ENCODE data around the gene BCAP31.
"Not testable (repeated sequence)": the region's sequence is repeated elsewhere in the genome, so short reads cannot be mapped to it uniquely, and the experiment has no call there.

DNA sequence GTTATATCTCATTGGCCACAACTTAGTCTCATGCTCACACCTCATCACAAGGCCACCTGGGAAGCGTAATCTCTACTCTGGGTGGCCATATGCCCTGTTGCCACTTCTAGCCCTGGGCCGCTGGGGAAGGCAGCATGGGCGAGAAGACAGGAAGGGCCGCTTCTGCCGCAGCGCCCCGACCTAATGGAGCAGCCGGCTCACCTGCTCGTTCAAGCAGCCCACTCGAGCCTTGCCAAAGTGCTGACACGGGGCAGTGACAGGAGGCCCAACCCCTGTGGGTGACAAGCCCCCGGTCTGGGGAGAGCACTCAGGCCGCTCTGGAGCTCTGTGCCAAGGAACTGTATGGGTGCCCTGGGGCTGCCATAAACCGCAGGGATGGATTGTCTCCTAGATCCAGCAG, 17.9 kb upstream of the BCAP31 start:
- TF ChIP-seq, protein P1, sequence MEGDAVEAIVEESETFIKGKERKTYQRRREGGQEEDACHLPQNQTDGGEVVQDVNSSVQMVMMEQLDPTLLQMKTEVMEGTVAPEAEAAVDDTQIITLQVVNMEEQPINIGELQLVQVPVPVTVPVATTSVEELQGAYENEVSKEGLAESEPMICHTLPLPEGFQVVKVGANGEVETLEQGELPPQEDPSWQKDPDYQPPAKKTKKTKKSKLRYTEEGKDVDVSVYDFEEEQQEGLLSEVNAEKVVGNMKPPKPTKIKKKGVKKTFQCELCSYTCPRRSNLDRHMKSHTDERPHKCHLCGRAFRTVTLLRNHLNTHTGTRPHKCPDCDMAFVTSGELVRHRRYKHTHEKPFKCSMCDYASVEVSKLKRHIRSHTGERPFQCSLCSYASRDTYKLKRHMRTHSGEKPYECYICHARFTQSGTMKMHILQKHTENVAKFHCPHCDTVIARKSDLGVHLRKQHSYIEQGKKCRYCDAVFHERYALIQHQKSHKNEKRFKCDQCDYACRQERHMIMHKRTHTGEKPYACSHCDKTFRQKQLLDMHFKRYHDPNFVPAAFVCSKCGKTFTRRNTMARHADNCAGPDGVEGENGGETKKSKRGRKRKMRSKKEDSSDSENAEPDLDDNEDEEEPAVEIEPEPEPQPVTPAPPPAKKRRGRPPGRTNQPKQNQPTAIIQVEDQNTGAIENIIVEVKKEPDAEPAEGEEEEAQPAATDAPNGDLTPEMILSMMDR (conservative IDR thresholded peaks at IDR 0.05): not testable (repeated sequence)
- TF ChIP-seq ZFX (IDR thresholded peaks at IDR 0.05): not testable (repeated sequence)
